GM18519 (cell line): ENCODE results near the gene NPNT.

Experiments used
- ATAC-seq: cut with Tn5 transposase; IDR thresholded peaks from one replicate; pipeline ENCODE4 v1.9.1; 2021; ENCODE audit warnings: mild to moderate bottlenecking, moderate library complexity; ENCODE audit not compliant: unreplicated experiment, low FRiP score

NPNT gene

GRCh38 chr4:105912633-105913032 lies 17.4 kb downstream of the NPNT start:
- ATAC-seq = no peak

GRCh38 chr4:105917171-105917685 lies 22.0 kb downstream of the NPNT start:
- ATAC-seq = no peak

GRCh38 chr4:105921301-105921700 lies 26.0 kb downstream of the NPNT start:
- no peak for ATAC-seq

GRCh38 chr4:105923497-105924238 lies 28.4 kb downstream of the NPNT start:
- ATAC-seq = no peak

- ATAC-seq = no peak
These were observed 29.1 kb downstream of the NPNT start for GRCh38 chr4:105924341-105924740.

GRCh38 chr4:105930698-105931097 lies 35.4 kb downstream of the NPNT start:
- no peak for ATAC-seq

GRCh38 chr4:105933083-105933482 lies 37.8 kb downstream of the NPNT start:
- ATAC-seq = no peak

- no peak for ATAC-seq
These were observed 39.1 kb downstream of the NPNT start for GRCh38 chr4:105934386-105934785.

- ATAC-seq = no peak
These were observed 41.6 kb downstream of the NPNT start for GRCh38 chr4:105936901-105937300.

- ATAC-seq = no peak
These were observed 42.5 kb downstream of the NPNT start for GRCh38 chr4:105937759-105938158.

- ATAC-seq = no peak
These were observed 48.0 kb downstream of the NPNT start for GRCh38 chr4:105943234-105943633.

- ATAC-seq = no peak
These were observed 49.3 kb downstream of the NPNT start for GRCh38 chr4:105944540-105944939.

- ATAC-seq = no peak
These were observed 51.5 kb downstream of the NPNT start for GRCh38 chr4:105946771-105947170.

GRCh38 chr4:105950701-105951100 lies 55.4 kb downstream of the NPNT start:
- no peak for ATAC-seq

GRCh38 chr4:105951198-105951597 lies 55.9 kb downstream of the NPNT start:
- no peak for ATAC-seq

- no peak for ATAC-seq
These were observed 57.3 kb downstream of the NPNT start for GRCh38 chr4:105952591-105952990.

- no peak for ATAC-seq
These were observed 61.3 kb downstream of the NPNT start for GRCh38 chr4:105956569-105956968.

- ATAC-seq = no peak
These were observed 62.4 kb downstream of the NPNT start for GRCh38 chr4:105957680-105958079.

- no peak for ATAC-seq
These were observed 68.5 kb downstream of the NPNT start for GRCh38 chr4:105963461-105964400.

GRCh38 chr4:105965183-105965800 lies 70.0 kb downstream of the NPNT start:
- ATAC-seq = no peak

- ATAC-seq = no peak
These were observed 70.8 kb downstream of the NPNT start for GRCh38 chr4:105966051-105966450.
